Lung microvascular endothelial cell (primary cell): Measurements from ENCODE around the gene WSB1. TPM values are rescaled to one million over a fixed set of nuclear protein-coding genes. Genes with fewer than 3 reads are reported as not detected.

Source experiments
- DNase-seq, 2 donors: peaks; one replicate each; pipeline versions ENCODE4 v3.0.0 to v3.0.0-alpha.2; 2010; ENCODE audit warnings: low read depth in 2 of 2
- total RNA-seq: library from RNA; depleted of rRNA; stranded (reverse); fragments of >200 nt; gene quantifications from 2 replicates; pipeline ENCODE4 v1.2.1, GENCODE V29; 2014

The WSB1 gene
- total RNA-seq, 1 donor from 2014 or later, result 276 TPM

- DNase-seq, result no peak
Measured at GRCh38 chr17:27356091-27356705, 62.3 kb downstream of the WSB1 start.

GRCh38 chr17:27357236-27357635 is 63.3 kb downstream of the WSB1 start:
- no peak for DNase-seq

- DNase-seq, result no peak
Measured at GRCh38 chr17:27360507-27360906, 66.6 kb downstream of the WSB1 start.

GRCh38 chr17:27361695-27362094 is 67.8 kb downstream of the WSB1 start:
- DNase-seq, result no peak

- DNase-seq, result no peak
Measured at GRCh38 chr17:27362503-27362902, 68.6 kb downstream of the WSB1 start.

- no peak for DNase-seq
Measured at GRCh38 chr17:27362909-27363308, 69.0 kb downstream of the WSB1 start.

- no peak for DNase-seq
Measured at GRCh38 chr17:27363326-27363725, 69.4 kb downstream of the WSB1 start.

Other genes starting within 250 kb of the WSB1 start
- 7.2 and 18.1 TPM in 2 replicates for gene KSR1, start 162.3 kb downstream of the WSB1 start, total RNA-seq